ENCODE measurements around the gene MCC.

DNA sequence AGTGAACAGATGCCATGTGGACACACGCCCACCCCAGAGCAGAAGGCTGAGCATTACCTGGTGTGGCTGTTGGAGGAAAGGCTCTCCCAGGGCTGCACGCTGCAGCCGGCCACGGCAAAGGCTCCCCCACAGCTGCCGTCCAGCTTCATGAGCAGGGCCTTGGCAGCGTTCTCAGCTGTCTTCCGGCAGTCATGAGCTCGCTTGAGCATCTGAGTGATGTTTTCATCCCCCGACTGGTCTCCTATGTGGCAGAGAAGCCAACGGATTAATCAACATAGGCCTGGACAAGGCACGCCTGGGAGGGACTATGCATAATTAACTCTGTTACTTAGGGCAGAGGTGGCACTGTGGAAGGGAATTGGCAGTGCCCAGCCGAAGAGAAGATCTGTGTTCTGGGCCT is 424.3 kb downstream of the MCC start:
- TF ChIP-seq, protein P1, sequence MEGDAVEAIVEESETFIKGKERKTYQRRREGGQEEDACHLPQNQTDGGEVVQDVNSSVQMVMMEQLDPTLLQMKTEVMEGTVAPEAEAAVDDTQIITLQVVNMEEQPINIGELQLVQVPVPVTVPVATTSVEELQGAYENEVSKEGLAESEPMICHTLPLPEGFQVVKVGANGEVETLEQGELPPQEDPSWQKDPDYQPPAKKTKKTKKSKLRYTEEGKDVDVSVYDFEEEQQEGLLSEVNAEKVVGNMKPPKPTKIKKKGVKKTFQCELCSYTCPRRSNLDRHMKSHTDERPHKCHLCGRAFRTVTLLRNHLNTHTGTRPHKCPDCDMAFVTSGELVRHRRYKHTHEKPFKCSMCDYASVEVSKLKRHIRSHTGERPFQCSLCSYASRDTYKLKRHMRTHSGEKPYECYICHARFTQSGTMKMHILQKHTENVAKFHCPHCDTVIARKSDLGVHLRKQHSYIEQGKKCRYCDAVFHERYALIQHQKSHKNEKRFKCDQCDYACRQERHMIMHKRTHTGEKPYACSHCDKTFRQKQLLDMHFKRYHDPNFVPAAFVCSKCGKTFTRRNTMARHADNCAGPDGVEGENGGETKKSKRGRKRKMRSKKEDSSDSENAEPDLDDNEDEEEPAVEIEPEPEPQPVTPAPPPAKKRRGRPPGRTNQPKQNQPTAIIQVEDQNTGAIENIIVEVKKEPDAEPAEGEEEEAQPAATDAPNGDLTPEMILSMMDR (IDR thresholded peaks at IDR 0.05): no peak
- TF ChIP-seq, protein P2, sequence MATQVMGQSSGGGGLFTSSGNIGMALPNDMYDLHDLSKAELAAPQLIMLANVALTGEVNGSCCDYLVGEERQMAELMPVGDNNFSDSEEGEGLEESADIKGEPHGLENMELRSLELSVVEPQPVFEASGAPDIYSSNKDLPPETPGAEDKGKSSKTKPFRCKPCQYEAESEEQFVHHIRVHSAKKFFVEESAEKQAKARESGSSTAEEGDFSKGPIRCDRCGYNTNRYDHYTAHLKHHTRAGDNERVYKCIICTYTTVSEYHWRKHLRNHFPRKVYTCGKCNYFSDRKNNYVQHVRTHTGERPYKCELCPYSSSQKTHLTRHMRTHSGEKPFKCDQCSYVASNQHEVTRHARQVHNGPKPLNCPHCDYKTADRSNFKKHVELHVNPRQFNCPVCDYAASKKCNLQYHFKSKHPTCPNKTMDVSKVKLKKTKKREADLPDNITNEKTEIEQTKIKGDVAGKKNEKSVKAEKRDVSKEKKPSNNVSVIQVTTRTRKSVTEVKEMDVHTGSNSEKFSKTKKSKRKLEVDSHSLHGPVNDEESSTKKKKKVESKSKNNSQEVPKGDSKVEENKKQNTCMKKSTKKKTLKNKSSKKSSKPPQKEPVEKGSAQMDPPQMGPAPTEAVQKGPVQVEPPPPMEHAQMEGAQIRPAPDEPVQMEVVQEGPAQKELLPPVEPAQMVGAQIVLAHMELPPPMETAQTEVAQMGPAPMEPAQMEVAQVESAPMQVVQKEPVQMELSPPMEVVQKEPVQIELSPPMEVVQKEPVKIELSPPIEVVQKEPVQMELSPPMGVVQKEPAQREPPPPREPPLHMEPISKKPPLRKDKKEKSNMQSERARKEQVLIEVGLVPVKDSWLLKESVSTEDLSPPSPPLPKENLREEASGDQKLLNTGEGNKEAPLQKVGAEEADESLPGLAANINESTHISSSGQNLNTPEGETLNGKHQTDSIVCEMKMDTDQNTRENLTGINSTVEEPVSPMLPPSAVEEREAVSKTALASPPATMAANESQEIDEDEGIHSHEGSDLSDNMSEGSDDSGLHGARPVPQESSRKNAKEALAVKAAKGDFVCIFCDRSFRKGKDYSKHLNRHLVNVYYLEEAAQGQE (IDR thresholded peaks at IDR 0.05; ENCODE audit: insufficient read depth in 1 of 2, low read depth in 2 of 2, low read length in 1 of 2): no peak
- TF ChIP-seq POLR2AphosphoS5 (IDR thresholded peaks at IDR 0.05; ENCODE audit: low read depth, low read length): no peak

Measured in Panc1 (cell line).